H9 (cell line): Measurements from ENCODE around the gene TJP3. TPM values are rescaled to one million over a fixed set of nuclear protein-coding genes. Genes with fewer than 3 reads are reported as not detected.
"Not testable (repeated sequence)": the region's sequence is repeated elsewhere in the genome, so short reads cannot be mapped to it uniquely, and the experiment has no call there.

Source experiments
- DNase-seq: peaks from one replicate; pipeline ENCODE4 v3.0.0-alpha.2; 2017
- H2AFZ ChIP-seq: one replicate; pipeline ENCODE4 v1.6.1; 2013; ENCODE audit warnings: mild to moderate bottlenecking, low read length, control low read depth, moderate library complexity
- H2AK5ac ChIP-seq: 2 replicates; pipeline ENCODE4 v1.6.1; 2013; ENCODE audit warnings: low read length, control low read depth, mixed read lengths; ENCODE audit not compliant: insufficient read length
- H2BK120ac ChIP-seq: one replicate; pipeline ENCODE4 v1.6.1; 2013; ENCODE audit warnings: low read depth, mild to moderate bottlenecking, low read length, control low read depth, inconsistent platforms; ENCODE audit not compliant: poor library complexity, severe bottlenecking
- H2BK12ac ChIP-seq: 2 replicates; pipeline ENCODE4 v1.6.1; 2013; ENCODE audit warnings: low read length, control low read depth, mixed read lengths, low read depth; ENCODE audit not compliant: insufficient read length
- H2BK15ac ChIP-seq: 2 replicates; pipeline ENCODE4 v1.6.1; 2013; ENCODE audit warnings: low read depth, low read length, control low read depth
- H2BK20ac ChIP-seq: one replicate; pipeline ENCODE4 v1.6.1; 2013; ENCODE audit warnings: low read depth, mild to moderate bottlenecking, low read length, control low read depth, inconsistent platforms; ENCODE audit not compliant: poor library complexity, severe bottlenecking
- H2BK5ac ChIP-seq: 2 replicates; pipeline ENCODE4 v1.6.1; 2013; ENCODE audit warnings: low read length, control low read depth, mixed read lengths; ENCODE audit not compliant: insufficient read length
- H3K14ac ChIP-seq: 2 replicates; pipeline ENCODE4 v1.6.1; 2013; ENCODE audit warnings: low read length, control low read depth; ENCODE audit not compliant: insufficient read depth
- H3K18ac ChIP-seq: 2 replicates; pipeline ENCODE4 v1.6.1; 2013; ENCODE audit warnings: low read depth, mild to moderate bottlenecking, mixed read lengths, low read length, control low read depth; ENCODE audit not compliant: insufficient read length
- H3K23ac ChIP-seq: 2 replicates; pipeline ENCODE4 v1.6.1; 2013; ENCODE audit warnings: low read length, control low read depth, mixed read lengths, low read depth; ENCODE audit not compliant: insufficient read length
- H3K23me2 ChIP-seq: 2 replicates; pipeline ENCODE4 v1.6.1; 2013; ENCODE audit warnings: low read depth, mild to moderate bottlenecking, mixed read lengths, low read length, control low read depth; ENCODE audit not compliant: insufficient read length, poor library complexity, severe bottlenecking
- H3K27ac ChIP-seq: 2 replicates; pipeline ENCODE4 v1.5.1; 2013; ENCODE audit warnings: low read length, control low read depth, mixed read lengths, low read depth; ENCODE audit not compliant: insufficient read length
- H3K27me3 ChIP-seq: 2 replicates; pipeline ENCODE4 v1.6.1; 2013; ENCODE audit warnings: low read length, control low read depth, inconsistent platforms; ENCODE audit not compliant: insufficient read depth
- H3K4ac ChIP-seq: 2 replicates; pipeline ENCODE4 v1.6.1; 2013; ENCODE audit warnings: low read depth, mild to moderate bottlenecking, control low read depth, inconsistent platforms, low read length, moderate library complexity
- H3K4me1 ChIP-seq: 2 replicates; pipeline ENCODE4 v1.6.1; 2013; ENCODE audit warnings: low read length, control low read depth, inconsistent platforms; ENCODE audit not compliant: insufficient read depth
- H3K4me2 ChIP-seq: 2 replicates; pipeline ENCODE4 v1.6.1; 2013; ENCODE audit warnings: low read length, control low read depth, mixed read lengths; ENCODE audit not compliant: insufficient read length, insufficient read depth
- H3K56ac ChIP-seq: 2 replicates; pipeline ENCODE4 v1.6.1; 2013; ENCODE audit warnings: low read depth, mild to moderate bottlenecking, mixed read lengths, low read length, control low read depth; ENCODE audit not compliant: insufficient read length
- H3K79me1 ChIP-seq: 2 replicates; pipeline ENCODE4 v1.6.1; 2013; ENCODE audit warnings: low read depth, mild to moderate bottlenecking, moderate library complexity, low read length, control low read depth, inconsistent platforms; ENCODE audit not compliant: insufficient read depth, poor library complexity, severe bottlenecking
- H3K79me2 ChIP-seq: 2 replicates; pipeline ENCODE4 v1.6.1; 2013; ENCODE audit warnings: low read length, control low read depth, inconsistent platforms; ENCODE audit not compliant: insufficient read depth
- H3K9ac ChIP-seq: 2 replicates; pipeline ENCODE4 v1.6.1; 2013; ENCODE audit warnings: low read length, control low read depth, mixed read lengths; ENCODE audit not compliant: insufficient read length; ENCODE audit errors: extremely low read depth
- H3K9me3 ChIP-seq: one replicate; pipeline ENCODE4 v1.6.1; 2013; ENCODE audit warnings: low read depth, low read length, inconsistent platforms; ENCODE audit not compliant: control insufficient read depth
- H3T11ph ChIP-seq: one replicate; pipeline ENCODE4 v1.6.1; 2013; ENCODE audit warnings: mild to moderate bottlenecking, low read length, control low read depth, inconsistent platforms
- H4K20me1 ChIP-seq: one replicate; pipeline ENCODE4 v1.6.1; 2013; ENCODE audit not compliant: control insufficient read depth, insufficient read length, insufficient read depth
- H4K5ac ChIP-seq: 2 replicates; pipeline ENCODE4 v1.6.1; 2013; ENCODE audit warnings: low read depth, mild to moderate bottlenecking, mixed read lengths, low read length, control low read depth; ENCODE audit not compliant: insufficient read length
- H4K8ac ChIP-seq: replicated peaks from 2 replicates; pipeline ENCODE4 v1.6.1; 2013; ENCODE audit warnings: low read length, control low read depth, mixed read lengths, low read depth; ENCODE audit not compliant: insufficient read length
- H4K91ac ChIP-seq: 2 replicates; pipeline ENCODE4 v1.6.1; 2013; ENCODE audit warnings: low read depth, mild to moderate bottlenecking, moderate library complexity, mixed read lengths, low read length, control low read depth; ENCODE audit not compliant: insufficient read length
- H3K27ac Mint-ChIP-seq, 3 experiments: 2 replicates in 2 of 3; 3 replicates in 1 of 3; pipeline ENCODE4 v1.8.0; 2020 to 2021; ENCODE audit warnings: mixed read lengths in 3 of 3, mild to moderate bottlenecking in 1 of 3, moderate library complexity in 1 of 3
- H3K27me3 Mint-ChIP-seq: 2 replicates; pipeline ENCODE4 v1.8.0; 2021; ENCODE audit warnings: low read depth, mild to moderate bottlenecking, moderate library complexity, mixed read lengths
- H3K36me3 Mint-ChIP-seq, 3 experiments: 2 replicates in 2 of 3; 3 replicates in 1 of 3; pipeline ENCODE4 v1.8.0; 2020 to 2021; ENCODE audit warnings: low read depth in 3 of 3, mixed read lengths in 3 of 3; ENCODE audit not compliant: insufficient read depth in 1 of 3
- H3K4me1 Mint-ChIP-seq, 2 experiments: 2 replicates each; pipeline ENCODE4 v1.8.0; 2020; ENCODE audit warnings: mixed read lengths in 2 of 2
- H3K4me3 Mint-ChIP-seq, 2 experiments: 2 replicates in 1 of 2; 3 replicates in 1 of 2; pipeline ENCODE4 v1.8.0; 2020 to 2021; ENCODE audit warnings: mild to moderate bottlenecking in 2 of 2, mixed read lengths in 2 of 2, moderate library complexity in 1 of 2
- H3K9me3 Mint-ChIP-seq, 2 experiments: 2 replicates in 1 of 2; 3 replicates in 1 of 2; pipeline ENCODE4 v1.8.0; 2020; ENCODE audit warnings: mild to moderate bottlenecking in 2 of 2, mixed read lengths in 2 of 2, moderate library complexity in 1 of 2
- WGBS: extraction: QIAGEN DNeasy Blood & Tissue Kit; methylation state at CpG from one replicate; pipeline ENCODE4 v1.1.7; 2013; ENCODE audit warnings: missing lambda C conversion rate, low lambda C conversion rate, mixed read lengths; ENCODE audit not compliant: insufficient read length; ENCODE audit errors: extremely low coverage; 5-methylcytosine and 5-hydroxymethylcytosine counted together
- total RNA-seq: library from RNA; stranded (reverse); gene quantifications from 2 replicates; pipeline ENCODE4 v1.2.1, GENCODE V29; 2021
- TF ChIP-seq, protein P1 (sequence below): fragments of 200-600 bp; sonication (generic); conservative IDR thresholded peaks from 3 replicates; pipeline ENCODE4 v1.8.0; 2021; ENCODE audit warnings: antibody characterized with exemption, mild to moderate bottlenecking

TJP3 gene
- total RNA-seq, 1 experiment from 2014 or later: 27.3 TPM

DNA sequence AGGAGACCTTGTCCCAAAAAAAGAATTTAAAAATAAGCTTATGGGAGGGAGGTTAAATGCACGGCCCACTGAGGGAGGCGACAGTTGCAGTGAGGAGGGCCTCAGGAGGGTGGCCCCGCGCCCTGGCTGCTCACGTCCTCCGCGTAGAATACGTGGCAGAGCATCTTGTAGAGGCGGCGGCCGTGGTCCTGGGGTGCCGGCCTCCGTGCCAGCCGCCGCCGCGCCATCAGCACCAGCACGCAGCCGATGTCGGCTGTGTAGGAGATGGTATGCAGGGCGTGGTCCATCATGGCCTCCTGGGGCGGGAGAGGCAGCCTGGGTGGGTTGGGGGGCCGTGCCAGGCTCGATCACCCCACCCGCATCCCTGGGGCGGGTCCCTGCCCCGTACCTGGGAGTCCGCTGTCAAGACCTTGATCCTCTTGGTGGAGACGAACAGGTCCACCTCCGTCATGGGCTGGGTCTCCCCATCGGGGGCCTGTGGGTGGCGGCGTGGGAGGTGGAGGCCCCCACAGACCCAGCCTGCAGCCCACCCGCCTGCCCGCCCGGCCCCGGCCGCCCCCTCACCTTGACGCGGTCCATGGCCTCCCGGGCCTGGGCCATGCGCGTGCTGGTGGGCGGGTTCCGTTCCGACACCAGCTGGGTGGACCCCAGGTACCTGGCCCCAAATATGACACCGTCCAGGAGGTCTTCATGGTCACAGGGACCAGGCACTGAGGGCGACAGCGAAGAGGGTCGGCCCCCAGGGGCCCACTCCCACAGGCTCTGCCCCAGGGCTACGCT lies 45.6 kb downstream of the TJP3 start:
- no peak overlapping the region for H2AFZ ChIP-seq
- H3K27ac ChIP-seq: no peak overlapping the region
- H3K18ac ChIP-seq: no peak overlapping the region
- H3K27me3 ChIP-seq: no peaks in the 10 kb centered on the region
- H3K4me3 Mint-ChIP-seq: no peak overlapping the region
- H3K4me1 ChIP-seq: no peaks in the 10 kb centered on the region
- no peak overlapping the region for H3K56ac ChIP-seq
- no peaks in the 10 kb centered on the region for H4K20me1 ChIP-seq
- no peak overlapping the region for H4K8ac ChIP-seq
- H3K14ac ChIP-seq: no peak overlapping the region
- no peak overlapping the region for H4K91ac ChIP-seq
- H3K23me2 ChIP-seq: no peaks in the 10 kb centered on the region
- H3K4me1 Mint-ChIP-seq: no peaks in the 10 kb centered on the region
- no peaks in the 10 kb centered on the region for H3K9me3 ChIP-seq
- no peak overlapping the region for H4K5ac ChIP-seq
- no peak overlapping the region for H3K4me2 ChIP-seq
- H3T11ph ChIP-seq: no peak overlapping the region
- H3K36me3 Mint-ChIP-seq: peaks cover 7 to 33% (median 32%) of the 10 kb centered on the region in 3 experiments; a peak in 6 of 7 replicates
- H3K23ac ChIP-seq: no peak overlapping the region
- H3K9me3 Mint-ChIP-seq: no peaks in the 10 kb centered on the region
- no peak overlapping the region for H2BK20ac ChIP-seq
- no peak overlapping the region for H2BK5ac ChIP-seq
- TF ChIP-seq, protein P1, sequence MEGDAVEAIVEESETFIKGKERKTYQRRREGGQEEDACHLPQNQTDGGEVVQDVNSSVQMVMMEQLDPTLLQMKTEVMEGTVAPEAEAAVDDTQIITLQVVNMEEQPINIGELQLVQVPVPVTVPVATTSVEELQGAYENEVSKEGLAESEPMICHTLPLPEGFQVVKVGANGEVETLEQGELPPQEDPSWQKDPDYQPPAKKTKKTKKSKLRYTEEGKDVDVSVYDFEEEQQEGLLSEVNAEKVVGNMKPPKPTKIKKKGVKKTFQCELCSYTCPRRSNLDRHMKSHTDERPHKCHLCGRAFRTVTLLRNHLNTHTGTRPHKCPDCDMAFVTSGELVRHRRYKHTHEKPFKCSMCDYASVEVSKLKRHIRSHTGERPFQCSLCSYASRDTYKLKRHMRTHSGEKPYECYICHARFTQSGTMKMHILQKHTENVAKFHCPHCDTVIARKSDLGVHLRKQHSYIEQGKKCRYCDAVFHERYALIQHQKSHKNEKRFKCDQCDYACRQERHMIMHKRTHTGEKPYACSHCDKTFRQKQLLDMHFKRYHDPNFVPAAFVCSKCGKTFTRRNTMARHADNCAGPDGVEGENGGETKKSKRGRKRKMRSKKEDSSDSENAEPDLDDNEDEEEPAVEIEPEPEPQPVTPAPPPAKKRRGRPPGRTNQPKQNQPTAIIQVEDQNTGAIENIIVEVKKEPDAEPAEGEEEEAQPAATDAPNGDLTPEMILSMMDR: no peak
- no peaks in the 10 kb centered on the region for H3K79me2 ChIP-seq
- no peak for DNase-seq
- no peaks in the 10 kb centered on the region for H3K79me1 ChIP-seq
- no CpG with 5 or more reads among the region's 51 CpGs for WGBS
- no peak overlapping the region for H3K4ac ChIP-seq
- no peak overlapping the region for H2BK12ac ChIP-seq
- no peaks in the 10 kb centered on the region for H3K27me3 Mint-ChIP-seq
- H2AK5ac ChIP-seq: no peak overlapping the region
- no peak overlapping the region for H2BK15ac ChIP-seq
- no peak overlapping the region for H3K9ac ChIP-seq
- no peak overlapping the region for H3K27ac Mint-ChIP-seq
- H2BK120ac ChIP-seq: no peak overlapping the region

DNA sequence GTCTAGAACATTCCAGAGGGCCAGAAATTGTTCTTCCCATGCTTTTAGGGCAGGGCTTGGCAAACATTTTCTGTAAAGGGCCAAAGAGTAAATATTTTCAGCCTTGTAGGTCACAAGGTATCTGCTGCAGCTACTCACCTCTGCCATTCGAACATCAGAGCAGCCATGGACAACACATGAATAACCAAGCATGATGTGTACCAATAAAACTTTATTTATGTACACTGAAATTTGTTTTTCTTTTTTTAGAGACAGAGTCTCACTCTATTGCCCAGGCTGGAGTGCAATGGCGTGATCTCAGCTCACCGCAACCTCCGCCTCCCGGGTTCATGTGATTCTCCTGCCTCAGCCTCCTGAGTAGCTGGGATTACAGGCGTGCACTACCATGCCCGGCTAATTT lies 49.5 kb downstream of the TJP3 start:
- peaks cover 5 to 19% (median 18%) of the 10 kb centered on the region in 3 experiments; a peak in 5 of 7 replicates for H3K36me3 Mint-ChIP-seq
- not testable (repeated sequence) for H2BK120ac ChIP-seq, H3K14ac ChIP-seq, H3K27ac ChIP-seq, H3K23me2 ChIP-seq, H3K27me3 Mint-ChIP-seq, H3K4me1 Mint-ChIP-seq, H2BK15ac ChIP-seq, H4K91ac ChIP-seq, H2AFZ ChIP-seq, H2AK5ac ChIP-seq, H3K9me3 ChIP-seq, H3K23ac ChIP-seq, H2BK12ac ChIP-seq, H3K79me2 ChIP-seq, H3K9me3 Mint-ChIP-seq, H3K18ac ChIP-seq, H3K56ac ChIP-seq, H3T11ph ChIP-seq, H3K79me1 ChIP-seq, H2BK20ac ChIP-seq, H2BK5ac ChIP-seq, H4K8ac ChIP-seq, H3K4me2 ChIP-seq, H4K20me1 ChIP-seq, H3K27me3 ChIP-seq, H3K4me3 Mint-ChIP-seq, H3K4ac ChIP-seq, H3K9ac ChIP-seq, H4K5ac ChIP-seq, DNase-seq, H3K4me1 ChIP-seq, H3K27ac Mint-ChIP-seq
- no CpG with 5 or more reads among the region's 7 CpGs for WGBS
